Measurements from ENCODE around the gene FOCAD.

DNA sequence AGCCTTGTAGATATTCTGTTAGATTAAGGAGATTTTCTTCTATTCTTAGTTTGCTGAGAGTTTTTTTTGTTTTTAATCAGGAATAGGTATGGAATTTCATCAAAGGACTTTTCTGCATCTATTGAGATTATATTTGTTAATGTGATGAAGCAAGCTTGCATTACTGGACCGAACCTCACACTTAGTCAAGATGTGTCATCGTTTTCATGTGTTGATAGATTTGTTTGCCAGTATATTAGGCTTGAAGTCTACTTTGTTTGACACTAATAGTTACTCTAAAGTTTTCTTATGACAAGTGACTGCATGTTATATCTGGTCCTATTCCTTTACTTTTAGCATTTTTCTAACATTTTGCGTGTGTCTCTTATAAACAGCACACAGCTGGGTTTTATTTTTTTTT is 359.8 kb downstream of the FOCAD start:
- TF ChIP-seq POLR2A (IDR thresholded peaks at IDR 0.05), result no peak
- TF ChIP-seq, protein P1, sequence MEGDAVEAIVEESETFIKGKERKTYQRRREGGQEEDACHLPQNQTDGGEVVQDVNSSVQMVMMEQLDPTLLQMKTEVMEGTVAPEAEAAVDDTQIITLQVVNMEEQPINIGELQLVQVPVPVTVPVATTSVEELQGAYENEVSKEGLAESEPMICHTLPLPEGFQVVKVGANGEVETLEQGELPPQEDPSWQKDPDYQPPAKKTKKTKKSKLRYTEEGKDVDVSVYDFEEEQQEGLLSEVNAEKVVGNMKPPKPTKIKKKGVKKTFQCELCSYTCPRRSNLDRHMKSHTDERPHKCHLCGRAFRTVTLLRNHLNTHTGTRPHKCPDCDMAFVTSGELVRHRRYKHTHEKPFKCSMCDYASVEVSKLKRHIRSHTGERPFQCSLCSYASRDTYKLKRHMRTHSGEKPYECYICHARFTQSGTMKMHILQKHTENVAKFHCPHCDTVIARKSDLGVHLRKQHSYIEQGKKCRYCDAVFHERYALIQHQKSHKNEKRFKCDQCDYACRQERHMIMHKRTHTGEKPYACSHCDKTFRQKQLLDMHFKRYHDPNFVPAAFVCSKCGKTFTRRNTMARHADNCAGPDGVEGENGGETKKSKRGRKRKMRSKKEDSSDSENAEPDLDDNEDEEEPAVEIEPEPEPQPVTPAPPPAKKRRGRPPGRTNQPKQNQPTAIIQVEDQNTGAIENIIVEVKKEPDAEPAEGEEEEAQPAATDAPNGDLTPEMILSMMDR (IDR thresholded peaks at IDR 0.05), result no peak
